ENCODE data around the gene FUT7.
A peak's percentile ranks its signal among the peaks of the same experiment; 100 is the strongest.

FUT7 gene

GRCh38 chr9:137031904-137032640 lies at the start of gene FUT7:
FUT7 (minus strand) TSS chr9:137032088; CDS start chr9:137031991, 97 bp downstream.
- no peak for DNase-seq (ENCODE audit: low read depth)
- no peak within 1 kb of the TSS for H3K4me3 ChIP-seq (ENCODE audit: control insufficient read depth, low read depth, low read length)
- TF ChIP-seq, protein P1, sequence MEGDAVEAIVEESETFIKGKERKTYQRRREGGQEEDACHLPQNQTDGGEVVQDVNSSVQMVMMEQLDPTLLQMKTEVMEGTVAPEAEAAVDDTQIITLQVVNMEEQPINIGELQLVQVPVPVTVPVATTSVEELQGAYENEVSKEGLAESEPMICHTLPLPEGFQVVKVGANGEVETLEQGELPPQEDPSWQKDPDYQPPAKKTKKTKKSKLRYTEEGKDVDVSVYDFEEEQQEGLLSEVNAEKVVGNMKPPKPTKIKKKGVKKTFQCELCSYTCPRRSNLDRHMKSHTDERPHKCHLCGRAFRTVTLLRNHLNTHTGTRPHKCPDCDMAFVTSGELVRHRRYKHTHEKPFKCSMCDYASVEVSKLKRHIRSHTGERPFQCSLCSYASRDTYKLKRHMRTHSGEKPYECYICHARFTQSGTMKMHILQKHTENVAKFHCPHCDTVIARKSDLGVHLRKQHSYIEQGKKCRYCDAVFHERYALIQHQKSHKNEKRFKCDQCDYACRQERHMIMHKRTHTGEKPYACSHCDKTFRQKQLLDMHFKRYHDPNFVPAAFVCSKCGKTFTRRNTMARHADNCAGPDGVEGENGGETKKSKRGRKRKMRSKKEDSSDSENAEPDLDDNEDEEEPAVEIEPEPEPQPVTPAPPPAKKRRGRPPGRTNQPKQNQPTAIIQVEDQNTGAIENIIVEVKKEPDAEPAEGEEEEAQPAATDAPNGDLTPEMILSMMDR (conservative IDR thresholded peaks at IDR 0.05; ENCODE audit: control insufficient read depth, insufficient read depth, low read depth, low read length) = no peak

DNA sequence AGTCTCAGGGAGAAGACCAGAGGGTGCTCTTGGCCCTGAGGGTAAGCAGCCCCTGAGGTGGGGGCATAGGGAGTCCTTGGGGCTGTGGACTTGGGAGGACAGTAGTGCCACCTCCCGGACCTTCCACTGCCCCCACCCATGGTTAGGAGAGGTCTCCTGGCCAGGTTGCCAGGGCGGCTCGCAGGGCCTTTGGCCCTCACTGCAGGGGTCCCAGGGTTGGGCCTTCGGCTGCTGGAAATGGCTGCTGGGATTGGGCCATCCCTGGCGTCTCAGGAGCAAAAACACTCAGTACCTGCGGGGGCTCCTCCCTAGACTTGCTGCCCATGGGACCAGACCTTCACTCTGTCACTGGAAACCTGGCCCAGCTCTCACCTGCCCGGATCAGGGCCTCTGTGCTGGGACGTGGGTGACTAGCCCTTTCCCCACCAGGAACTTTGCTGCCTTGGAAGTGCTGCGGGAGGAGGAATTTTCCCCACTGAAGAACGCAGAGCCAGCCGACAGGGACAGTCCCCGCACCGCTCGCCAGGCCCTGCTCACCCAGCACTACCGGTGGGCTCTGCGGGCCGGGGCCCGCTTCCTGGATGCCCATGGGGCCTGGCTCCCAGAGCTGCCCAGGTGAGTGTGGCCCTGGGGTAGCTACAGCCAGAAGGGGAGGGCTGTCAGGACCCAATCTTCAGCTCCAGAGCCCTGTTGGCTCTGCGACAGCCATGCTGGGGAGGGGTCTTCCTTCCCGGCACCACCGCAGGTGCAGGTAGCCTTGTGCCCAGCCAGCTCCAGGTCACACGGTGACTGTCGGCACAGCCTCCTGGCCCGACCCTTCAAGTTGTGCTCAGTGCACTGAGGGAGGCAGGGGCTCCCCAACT lies 48.6 kb upstream of the FUT7 start:
- TF ChIP-seq, protein P1 (conservative IDR thresholded peaks at IDR 0.05; ENCODE audit: control insufficient read depth, insufficient read depth, low read depth, low read length) = no peak
- no peak for DNase-seq (ENCODE audit: low read depth)

GRCh38 chr9:137079401-137079787 lies 47.5 kb upstream of the FUT7 start:
- DNase-seq (ENCODE audit: low read depth) = no peak
- no peak overlapping the region for H3K4me3 ChIP-seq (ENCODE audit: control insufficient read depth, low read depth, low read length)
- TF ChIP-seq, protein P1 (conservative IDR thresholded peaks at IDR 0.05; ENCODE audit: control insufficient read depth, insufficient read depth, low read depth, low read length) = no peak

More for the DNA sequence above, 48.6 kb upstream of the FUT7 start:
- no peak overlapping the region for H3K4me3 ChIP-seq (ENCODE audit: control insufficient read depth, low read depth, low read length)

- H3K4me3 ChIP-seq (ENCODE audit: control insufficient read depth, low read depth, low read length) = peak overlapping the region; percentile 63
- TF ChIP-seq, protein P1 (conservative IDR thresholded peaks at IDR 0.05; ENCODE audit: control insufficient read depth, insufficient read depth, low read depth, low read length) = no peak
- no peak for DNase-seq (ENCODE audit: low read depth)
These were observed 47.0 kb upstream of the FUT7 start for GRCh38 chr9:137078701-137079400.

DNA sequence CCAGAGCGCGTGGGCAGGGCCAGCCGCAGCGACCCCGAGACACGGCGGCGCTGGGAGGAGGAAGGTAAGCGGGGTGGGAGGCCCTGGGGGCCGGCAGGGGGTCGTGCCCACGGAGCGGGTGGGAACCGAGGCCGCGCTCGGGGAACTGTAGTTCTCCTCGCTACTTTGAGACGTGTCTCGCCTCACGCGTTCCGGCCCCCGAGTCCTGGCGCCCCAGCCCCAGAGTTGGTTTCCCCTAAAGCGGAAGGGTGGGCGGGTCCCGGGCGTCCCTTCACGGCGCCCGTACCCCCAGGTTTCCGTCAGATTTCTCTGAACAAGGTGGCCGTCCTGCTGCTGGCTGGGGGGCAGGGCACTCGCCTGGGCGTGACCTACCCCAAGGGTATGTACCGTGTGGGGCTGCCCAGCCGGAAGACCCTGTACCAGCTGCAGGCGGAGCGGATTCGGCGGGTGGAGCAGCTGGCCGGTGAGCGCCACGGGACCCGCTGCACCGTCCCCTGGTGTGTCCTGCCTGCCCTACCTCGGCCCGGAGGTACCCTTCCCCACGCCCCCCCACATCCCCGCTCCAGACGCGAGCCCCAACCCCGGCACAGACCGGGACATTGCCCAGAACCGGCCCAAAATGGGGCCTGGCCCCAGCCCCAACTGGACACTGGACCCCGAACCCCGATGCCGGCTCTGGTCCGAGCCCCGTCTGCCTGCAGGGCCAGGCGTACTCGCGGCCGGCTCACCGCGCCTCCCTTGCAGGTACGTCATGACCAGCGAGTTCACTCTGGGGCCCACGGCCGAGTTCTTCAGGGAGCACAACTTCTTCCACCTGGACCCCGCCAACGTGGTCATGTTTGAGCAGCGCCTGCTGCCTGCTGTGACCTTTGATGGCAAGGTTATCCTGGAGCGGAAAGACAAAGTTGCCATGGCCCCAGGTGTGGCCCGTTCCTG lies 46.1 kb upstream of the FUT7 start:
- TF ChIP-seq, protein P1 (conservative IDR thresholded peaks at IDR 0.05; ENCODE audit: control insufficient read depth, insufficient read depth, low read depth, low read length) = no peak
- no peak for DNase-seq (ENCODE audit: low read depth)
- peak overlapping the region; percentile 63 for H3K4me3 ChIP-seq (ENCODE audit: control insufficient read depth, low read depth, low read length)

Data from fibroblast of mammary gland (primary cell).